ENCODE data around the gene AEN.

GRCh38 chr15:88607951-88608350 is 13.2 kb upstream of the AEN start:
- TF ChIP-seq CTCF (IDR thresholded peaks at IDR 0.05 in 2 of 3, conservative IDR thresholded peaks at IDR 0.05 in 1 of 3; ENCODE audit: borderline replicate concordance in 1 of 3, insufficient read depth in 1 of 3, low read depth in 2 of 3, low read length in 2 of 3) = no peak
- TF ChIP-seq POLR2AphosphoS5 (IDR thresholded peaks at IDR 0.05; ENCODE audit: low read depth, low read length) = no peak
- no peak for TF ChIP-seq YY1 (IDR thresholded peaks at IDR 0.05; ENCODE audit: extremely low read depth, insufficient replicate concordance, low read depth, low read length)
- TF ChIP-seq MAX (IDR thresholded peaks at IDR 0.05) = no peak
- no peak for TF ChIP-seq POLR2A (IDR thresholded peaks at IDR 0.05; ENCODE audit: borderline replicate concordance, extremely low read depth, insufficient read depth, insufficient read length)
- no peak for TF ChIP-seq CEBPB (IDR thresholded peaks at IDR 0.05; ENCODE audit: low read depth)
- no peak for TF ChIP-seq SIN3A (IDR thresholded peaks at IDR 0.05; ENCODE audit: low read depth)
- no peak for TF ChIP-seq EZH2 (IDR thresholded peaks at IDR 0.05)
